ENCODE results near the gene CCDC194.

Gene CCDC194

DNA sequence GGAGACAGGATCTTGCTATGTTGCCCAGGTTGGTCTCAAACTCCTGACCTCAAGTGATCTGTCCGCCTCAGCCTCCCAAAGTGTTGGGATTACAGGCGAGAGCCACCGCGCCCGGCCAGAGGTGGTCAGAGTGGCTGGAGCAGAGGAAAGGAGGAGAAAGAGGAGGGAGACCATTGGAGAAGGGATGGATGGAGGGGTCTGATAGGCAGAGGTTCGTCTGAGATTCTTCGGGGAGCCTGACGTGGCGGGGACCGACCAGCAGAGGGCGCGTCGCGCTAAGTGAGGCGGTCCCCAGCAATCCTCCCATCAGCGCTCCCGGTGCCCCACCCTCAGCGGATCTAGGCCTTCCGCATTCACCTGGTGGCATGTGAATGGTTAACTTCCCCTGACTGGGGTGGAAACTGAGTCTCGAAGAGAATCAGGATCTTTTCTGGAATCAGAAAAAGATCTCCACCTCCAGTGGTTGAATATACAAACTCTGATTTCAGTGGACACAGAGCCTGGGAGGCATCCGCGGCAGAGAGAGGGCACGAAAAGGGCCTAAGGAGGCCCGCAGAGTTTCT, 47.8 kb downstream of the CCDC194 start (continued):
- TF ChIP-seq, protein P1, sequence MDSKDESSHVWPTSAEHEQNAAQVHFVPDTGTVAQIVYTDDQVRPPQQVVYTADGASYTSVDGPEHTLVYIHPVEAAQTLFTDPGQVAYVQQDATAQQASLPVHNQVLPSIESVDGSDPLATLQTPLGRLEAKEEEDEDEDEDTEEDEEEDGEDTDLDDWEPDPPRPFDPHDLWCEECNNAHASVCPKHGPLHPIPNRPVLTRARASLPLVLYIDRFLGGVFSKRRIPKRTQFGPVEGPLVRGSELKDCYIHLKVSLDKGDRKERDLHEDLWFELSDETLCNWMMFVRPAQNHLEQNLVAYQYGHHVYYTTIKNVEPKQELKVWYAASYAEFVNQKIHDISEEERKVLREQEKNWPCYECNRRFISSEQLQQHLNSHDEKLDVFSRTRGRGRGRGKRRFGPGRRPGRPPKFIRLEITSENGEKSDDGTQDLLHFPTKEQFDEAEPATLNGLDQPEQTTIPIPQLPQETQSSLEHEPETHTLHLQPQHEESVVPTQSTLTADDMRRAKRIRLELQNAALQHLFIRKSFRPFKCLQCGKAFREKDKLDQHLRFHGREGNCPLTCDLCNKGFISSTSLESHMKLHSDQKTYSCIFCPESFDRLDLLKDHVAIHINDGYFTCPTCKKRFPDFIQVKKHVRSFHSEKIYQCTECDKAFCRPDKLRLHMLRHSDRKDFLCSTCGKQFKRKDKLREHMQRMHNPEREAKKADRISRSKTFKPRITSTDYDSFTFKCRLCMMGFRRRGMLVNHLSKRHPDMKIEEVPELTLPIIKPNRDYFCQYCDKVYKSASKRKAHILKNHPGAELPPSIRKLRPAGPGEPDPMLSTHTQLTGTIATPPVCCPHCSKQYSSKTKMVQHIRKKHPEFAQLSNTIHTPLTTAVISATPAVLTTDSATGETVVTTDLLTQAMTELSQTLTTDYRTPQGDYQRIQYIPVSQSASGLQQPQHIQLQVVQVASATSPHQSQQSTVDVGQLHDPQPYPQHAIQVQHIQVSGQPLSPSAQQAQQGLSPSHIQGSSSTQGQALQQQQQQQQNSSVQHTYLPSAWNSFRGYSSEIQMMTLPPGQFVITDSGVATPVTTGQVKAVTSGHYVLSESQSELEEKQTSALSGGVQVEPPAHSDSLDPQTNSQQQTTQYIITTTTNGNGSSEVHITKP (tag by site-specific recombination; IDR thresholded peaks at IDR 0.05), result 0 out of 2 replicates have a peak, but pooled peaks have one; percentile 38
- peak; percentile 100 for TF ChIP-seq ZNF121 (tag by site-specific recombination; IDR thresholded peaks at IDR 0.05)
- TF ChIP-seq YY2 (tag by site-specific recombination; IDR thresholded peaks at IDR 0.05), result 0 out of 2 replicates have a peak, but pooled peaks have one; percentile 12
- TF ChIP-seq ZBTB17 (tag by site-specific recombination; IDR thresholded peaks at IDR 0.05), result peak; percentile 82
- no peak for TF ChIP-seq ZNF791 (tag by site-specific recombination; IDR thresholded peaks at IDR 0.05)
- no peak for TF ChIP-seq ZNF571 (tag by site-specific recombination; IDR thresholded peaks at IDR 0.05)
- no peak for TF ChIP-seq MZF1 (tag by site-specific recombination; IDR thresholded peaks at IDR 0.05; ENCODE audit: borderline replicate concordance)
- no peak for TF ChIP-seq ZNF664 (tag by site-specific recombination; IDR thresholded peaks at IDR 0.05)
- TF ChIP-seq ZNF366 (tag by site-specific recombination; conservative IDR thresholded peaks at IDR 0.05), result peak; percentile 78
- TF ChIP-seq ZNF530 (tag by site-specific recombination; IDR thresholded peaks at IDR 0.05; ENCODE audit: low read depth), result no peak
- TF ChIP-seq ZBTB8A (tag by site-specific recombination; IDR thresholded peaks at IDR 0.05), result no peak
- peak; percentile 79 for TF ChIP-seq ZNF654 (tag by site-specific recombination; IDR thresholded peaks at IDR 0.05; ENCODE audit: low read depth)
- no peak for TF ChIP-seq ZNF433 (tag by site-specific recombination; IDR thresholded peaks at IDR 0.05; ENCODE audit: low read depth)
- TF ChIP-seq ZNF48 (tag by site-specific recombination; IDR thresholded peaks at IDR 0.05), result no peak
- TF ChIP-seq ZNF16 (tag by site-specific recombination; IDR thresholded peaks at IDR 0.05; ENCODE audit: low read depth), result no peak
- TF ChIP-seq ZNF701 (tag by site-specific recombination; IDR thresholded peaks at IDR 0.05), result no peak
- TF ChIP-seq, protein P2, sequence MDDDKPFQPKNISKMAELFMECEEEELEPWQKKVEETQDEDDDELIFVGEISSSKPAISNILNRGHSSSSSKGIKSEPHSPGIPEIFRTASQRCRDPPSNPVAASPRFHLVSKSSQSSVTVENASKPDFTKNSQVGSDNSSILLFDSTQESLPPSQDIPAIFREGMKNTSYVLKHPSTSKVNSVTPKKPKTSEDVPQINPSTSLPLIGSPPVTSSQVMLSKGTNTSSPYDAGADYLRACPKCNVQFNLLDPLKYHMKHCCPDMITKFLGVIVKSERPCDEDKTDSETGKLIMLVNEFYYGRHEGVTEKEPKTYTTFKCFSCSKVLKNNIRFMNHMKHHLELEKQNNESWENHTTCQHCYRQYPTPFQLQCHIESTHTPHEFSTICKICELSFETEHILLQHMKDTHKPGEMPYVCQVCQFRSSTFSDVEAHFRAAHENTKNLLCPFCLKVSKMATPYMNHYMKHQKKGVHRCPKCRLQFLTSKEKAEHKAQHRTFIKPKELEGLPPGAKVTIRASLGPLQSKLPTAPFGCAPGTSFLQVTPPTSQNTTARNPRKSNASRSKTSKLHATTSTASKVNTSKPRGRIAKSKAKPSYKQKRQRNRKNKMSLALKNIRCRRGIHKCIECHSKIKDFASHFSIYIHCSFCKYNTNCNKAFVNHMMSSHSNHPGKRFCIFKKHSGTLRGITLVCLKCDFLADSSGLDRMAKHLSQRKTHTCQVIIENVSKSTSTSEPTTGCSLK (tag by site-specific recombination; IDR thresholded peaks at IDR 0.05), result no peak
- no peak for TF ChIP-seq ZNF18 (tag by site-specific recombination; IDR thresholded peaks at IDR 0.05)

DNA sequence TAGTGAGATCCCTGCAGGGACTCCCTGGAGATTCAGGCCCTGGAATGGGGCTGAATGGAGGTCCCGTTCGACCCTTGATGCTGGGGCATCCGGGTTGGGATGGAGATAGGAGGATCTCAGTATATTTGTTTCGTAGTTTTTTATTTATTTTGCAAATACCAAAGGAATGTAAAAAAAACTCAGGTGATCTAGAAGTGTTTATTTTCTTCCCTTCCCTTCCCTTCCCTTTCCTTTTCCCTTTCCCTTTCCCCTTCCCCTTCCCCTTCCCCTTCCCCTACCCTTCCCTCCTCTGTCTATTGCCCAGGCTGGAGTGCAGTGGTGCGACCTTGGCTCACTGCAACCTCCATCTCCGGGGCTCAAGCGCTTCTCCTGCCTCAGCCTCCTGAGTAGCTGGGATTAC, 52.2 kb downstream of the CCDC194 start:
- no peak overlapping the region for H3K27ac ChIP-seq (ENCODE audit: extremely low read depth, low read depth, low read length)
- H3K9me3 ChIP-seq (ENCODE audit: control insufficient read depth, insufficient read depth, low read depth, low read length), result no peaks in the 10 kb centered on the region
- peak; percentile 41; the same call in 1 of the 2 replicates for TF ChIP-seq ZNF394 (tag by site-specific recombination; IDR thresholded peaks at IDR 0.05; ENCODE audit: borderline replicate concordance)
- TF ChIP-seq PRDM4 (tag by site-specific recombination; IDR thresholded peaks at IDR 0.05), result 0 out of 2 replicates have a peak, but pooled peaks have one; percentile 3
- TF ChIP-seq, protein P3, sequence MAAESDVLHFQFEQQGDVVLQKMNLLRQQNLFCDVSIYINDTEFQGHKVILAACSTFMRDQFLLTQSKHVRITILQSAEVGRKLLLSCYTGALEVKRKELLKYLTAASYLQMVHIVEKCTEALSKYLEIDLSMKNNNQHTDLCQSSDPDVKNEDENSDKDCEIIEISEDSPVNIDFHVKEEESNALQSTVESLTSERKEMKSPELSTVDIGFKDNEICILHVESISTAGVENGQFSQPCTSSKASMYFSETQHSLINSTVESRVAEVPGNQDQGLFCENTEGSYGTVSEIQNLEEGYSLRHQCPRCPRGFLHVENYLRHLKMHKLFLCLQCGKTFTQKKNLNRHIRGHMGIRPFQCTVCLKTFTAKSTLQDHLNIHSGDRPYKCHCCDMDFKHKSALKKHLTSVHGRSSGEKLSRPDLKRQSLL (tag by site-specific recombination; IDR thresholded peaks at IDR 0.05), result peak; percentile 80; the same call in 1 of the 2 replicates
- TF ChIP-seq ZIC2 (tag by site-specific recombination; IDR thresholded peaks at IDR 0.05), result no peak
- no peak for TF ChIP-seq ZNF473 (tag by site-specific recombination; IDR thresholded peaks at IDR 0.05)
- peak; percentile 85 for TF ChIP-seq PRDM1 (tag by site-specific recombination; IDR thresholded peaks at IDR 0.05)
- no peak overlapping the region for H3K4me3 ChIP-seq (ENCODE audit: low read depth, low read length)
- CTCF ChIA-PET, result interaction anchor here (0.6 to 3.1 kb wide), 3 partner anchors 44 to 1247 kb away, joined by 4 to 9 read pairs (median 7); no protein-coding TSS in a partner anchor
- peaks cover 0 to 28% of the 10 kb centered on the region in 2 experiments; a peak in 2 of 3 replicates for H3K36me3 ChIP-seq (ENCODE audit: control insufficient read depth in 2 of 2, insufficient read depth in 1 of 2, low read length in 2 of 2)
- peaks cover 4% of the 10 kb centered on the region; the same call in 1 of the 2 replicates for H3K4me1 ChIP-seq (ENCODE audit: control insufficient read depth, insufficient read depth, low read length)
- POLR2A ChIA-PET, result no interaction called here
